SKM-1 (cell line): ENCODE measurements around the gene ARVCF.
"Not testable (repeated sequence)": the region's sequence is repeated elsewhere in the genome, so short reads cannot be mapped to it uniquely, and the experiment has no call there.

Experiments used
- DNase-seq: peaks from one replicate; lab custom pipeline; 2025; ENCODE audit not compliant: unreplicated experiment; lab: John Stamatoyannopoulos, UW

The ARVCF gene

DNA sequence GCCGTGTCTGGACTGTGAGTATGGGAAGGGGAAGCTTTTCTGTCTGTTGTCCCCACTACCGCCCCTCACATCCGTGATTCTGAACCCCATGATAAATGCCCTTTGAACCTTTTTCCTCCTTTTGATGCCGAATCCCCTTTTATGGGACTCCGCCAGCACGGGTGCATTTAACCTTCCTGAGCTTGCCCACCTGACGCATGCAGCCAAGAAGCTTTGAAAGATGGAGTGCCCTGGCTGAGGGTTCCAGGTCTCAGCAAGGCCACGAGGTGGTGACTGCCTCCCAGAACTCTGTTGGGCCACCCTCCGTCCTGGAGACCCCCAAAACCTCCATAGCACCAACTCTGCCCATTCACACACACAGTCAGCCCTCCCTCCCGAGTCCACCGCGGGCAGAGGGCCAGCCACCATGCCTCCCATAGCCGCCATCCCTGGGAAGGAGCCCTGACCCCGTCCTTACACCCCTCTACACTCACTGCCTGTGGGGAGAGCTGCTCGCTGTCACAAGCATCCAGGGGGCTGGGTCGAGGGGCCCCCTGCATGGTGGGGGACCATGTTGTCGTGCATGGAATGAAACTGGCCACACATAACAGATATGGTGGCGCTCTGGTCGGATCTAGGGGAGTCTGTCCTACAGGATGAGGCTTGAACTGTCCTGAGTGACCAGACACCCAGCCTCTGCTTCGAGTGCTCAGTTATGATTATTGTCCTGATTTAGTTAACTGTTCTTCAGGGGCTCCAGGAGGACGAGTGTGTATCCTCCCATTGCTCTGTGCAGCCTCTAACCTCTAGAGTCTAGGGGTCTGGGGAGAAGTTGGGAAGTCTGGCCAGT is 75.9 kb downstream of the ARVCF start:
- DNase-seq, result no peak

DNA sequence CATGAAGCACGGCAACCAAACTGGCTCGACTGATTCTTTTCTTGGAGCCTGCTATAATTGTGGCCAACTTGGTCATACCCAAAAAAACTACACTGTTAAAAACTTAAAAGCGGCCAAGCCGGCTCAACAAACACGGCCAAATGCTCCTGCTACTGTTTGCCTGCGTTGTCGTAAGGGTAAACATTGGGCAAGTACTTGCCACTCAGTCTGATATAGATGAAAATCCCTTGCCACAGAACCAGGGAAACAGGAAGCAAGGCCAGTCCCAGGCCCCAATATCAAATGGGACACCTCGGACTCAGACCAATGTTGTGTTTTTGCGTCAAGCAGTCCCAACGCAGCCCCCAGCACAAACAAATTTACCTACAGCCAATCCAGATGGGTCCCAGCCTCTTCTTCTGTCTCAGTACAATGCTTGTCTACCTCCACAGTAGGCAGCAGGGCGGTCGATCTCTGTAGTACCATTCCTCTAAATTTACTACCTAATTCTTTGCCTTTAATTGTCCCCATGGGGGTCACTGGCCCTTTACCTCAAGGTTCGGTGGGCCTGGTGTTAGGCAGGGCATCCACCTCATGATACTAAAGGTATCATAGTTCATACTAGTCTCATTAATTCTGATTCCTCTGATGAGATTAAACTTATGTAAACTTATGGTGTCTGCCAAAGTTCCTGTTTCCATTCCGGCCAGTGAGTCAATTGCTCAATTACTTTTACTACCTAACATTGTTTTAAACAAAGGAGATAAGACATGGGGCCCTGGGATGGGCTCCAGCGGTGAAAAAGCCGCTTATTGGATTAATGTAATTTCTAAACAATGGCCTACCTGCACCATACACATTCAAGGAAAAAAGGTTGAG is 78.8 kb downstream of the ARVCF start:
- no peak for DNase-seq

DNA sequence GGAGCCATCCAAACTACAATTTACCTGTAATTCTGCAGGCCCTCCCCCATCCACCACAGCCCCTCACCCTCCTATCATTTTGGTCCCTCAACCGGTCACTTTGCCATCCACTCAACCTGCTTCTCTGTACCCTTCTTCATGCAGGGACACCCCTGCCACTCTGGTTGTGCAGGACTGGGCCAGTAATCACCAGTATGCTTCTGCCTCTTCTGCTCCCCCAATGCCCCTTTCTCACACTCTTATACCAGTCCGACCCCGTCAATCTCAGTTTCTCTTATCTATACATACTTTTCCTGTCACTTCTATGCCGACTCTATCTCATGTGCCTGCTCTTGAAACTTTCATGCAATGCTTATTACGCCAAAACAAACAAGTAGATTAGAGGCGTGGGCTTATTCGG is 80.1 kb downstream of the ARVCF start:
- DNase-seq, result no peak

DNA sequence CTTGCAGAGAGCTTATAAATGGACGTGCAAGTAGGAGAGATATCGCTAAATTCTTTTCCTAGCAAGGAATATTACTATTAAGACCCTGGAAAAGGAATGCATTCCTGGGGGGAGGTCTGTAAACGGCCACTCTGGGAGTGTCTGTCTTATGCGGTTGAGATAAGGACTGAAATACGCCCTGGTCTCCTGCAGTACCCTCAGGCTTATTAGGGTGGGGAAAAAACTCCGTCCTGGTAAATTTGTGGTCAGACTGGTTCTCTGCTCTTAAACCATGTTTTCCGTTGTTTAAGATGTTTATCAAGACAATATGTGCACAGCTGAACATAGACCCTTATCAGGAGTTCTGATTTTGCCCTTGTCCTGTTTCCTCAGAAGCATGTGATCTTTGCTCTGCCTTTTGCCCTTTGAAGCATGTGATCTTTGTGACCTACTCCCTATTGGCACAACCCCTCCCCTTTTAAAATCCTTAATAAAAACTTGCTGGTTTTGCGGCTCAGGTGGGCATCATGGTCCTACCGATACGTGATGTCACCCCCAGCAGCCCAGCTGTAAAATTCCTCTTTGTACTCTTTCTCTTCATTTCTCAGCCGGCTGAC is 81.4 kb downstream of the ARVCF start:
- DNase-seq, result not testable (repeated sequence)

DNA sequence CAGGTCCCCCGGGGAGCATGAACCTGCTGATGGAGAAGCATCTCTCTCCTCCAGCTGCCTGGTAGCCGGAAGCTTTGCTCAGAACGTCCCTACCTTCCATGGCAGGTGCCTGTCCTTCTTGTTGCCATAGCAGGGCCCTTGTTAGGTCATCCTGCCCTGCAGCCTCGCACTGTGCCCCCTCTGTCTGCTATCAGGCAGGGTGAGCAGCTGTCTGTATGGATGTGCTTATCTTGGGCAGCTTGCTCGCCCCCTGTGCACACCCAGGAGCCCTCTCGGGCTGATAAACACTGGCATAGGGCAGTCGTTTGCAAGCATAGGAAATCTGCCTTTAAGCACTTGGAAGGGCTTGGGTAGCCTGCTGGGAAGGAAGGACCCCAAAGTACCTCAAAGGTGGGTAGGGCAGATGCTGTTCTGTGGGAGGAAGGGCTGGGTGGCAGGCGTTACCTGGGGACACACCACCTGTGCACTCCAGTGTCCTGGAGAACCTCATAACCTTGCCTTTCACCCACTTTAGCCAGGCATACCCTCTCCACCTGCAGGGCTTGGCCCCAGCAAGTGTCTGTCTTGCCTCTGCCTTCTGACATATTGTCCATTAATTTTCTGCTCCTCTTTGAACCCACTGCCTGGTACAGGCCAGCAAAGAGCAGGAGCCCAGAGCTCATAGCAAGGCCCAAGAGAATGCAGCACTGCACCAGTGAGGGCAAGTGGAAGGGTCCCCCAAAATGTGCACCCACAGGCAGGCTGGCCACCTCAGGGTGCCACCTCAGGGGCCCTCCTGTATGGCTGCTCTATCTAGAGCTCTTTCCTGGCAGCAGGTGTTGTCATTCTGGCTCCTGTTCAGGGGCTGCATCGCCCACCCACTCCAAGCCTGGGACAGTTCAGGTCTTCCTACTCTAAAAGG is 83.0 kb downstream of the ARVCF start:
- no peak for DNase-seq

DNA sequence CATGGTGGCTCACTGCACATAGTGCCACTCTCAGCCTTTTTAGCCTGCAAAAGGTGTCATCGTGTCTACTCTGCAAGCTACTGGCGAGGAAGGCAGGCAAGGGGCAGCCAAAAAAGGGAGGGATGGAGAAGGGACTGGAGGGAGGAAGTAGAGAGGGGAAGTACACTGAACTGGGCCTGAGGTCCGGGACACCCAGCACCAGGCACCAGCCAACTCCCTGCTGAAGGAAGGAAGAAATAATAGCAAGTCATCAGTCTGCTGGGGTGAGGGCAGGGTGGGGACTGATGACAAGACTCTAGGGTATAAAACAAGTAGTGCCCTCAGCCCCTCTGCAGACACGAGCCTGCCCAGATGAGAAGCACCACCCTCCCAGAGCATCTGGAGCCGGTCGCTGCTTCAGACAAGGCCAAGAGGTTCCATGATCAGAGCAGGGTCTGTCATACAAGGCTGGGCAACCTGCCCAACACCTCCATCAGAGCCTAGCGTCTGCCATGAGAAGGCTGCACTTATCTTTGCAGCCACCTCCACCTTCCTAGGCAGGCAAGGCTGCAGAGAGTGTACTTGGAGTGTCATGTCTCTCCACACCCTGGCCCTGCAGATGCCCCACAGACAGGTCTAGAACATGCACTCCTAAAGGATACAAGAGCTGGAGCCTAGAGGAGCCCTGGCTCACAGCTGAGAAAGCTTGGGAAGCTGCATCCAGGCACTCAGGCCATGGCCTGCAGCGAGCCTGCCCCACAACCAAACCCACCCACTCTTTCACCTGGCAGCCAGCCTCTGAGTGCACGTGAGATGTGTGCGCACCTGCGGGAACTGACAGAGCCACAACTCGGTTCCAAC is 84.0 kb downstream of the ARVCF start:
- DNase-seq, result no peak

DNA sequence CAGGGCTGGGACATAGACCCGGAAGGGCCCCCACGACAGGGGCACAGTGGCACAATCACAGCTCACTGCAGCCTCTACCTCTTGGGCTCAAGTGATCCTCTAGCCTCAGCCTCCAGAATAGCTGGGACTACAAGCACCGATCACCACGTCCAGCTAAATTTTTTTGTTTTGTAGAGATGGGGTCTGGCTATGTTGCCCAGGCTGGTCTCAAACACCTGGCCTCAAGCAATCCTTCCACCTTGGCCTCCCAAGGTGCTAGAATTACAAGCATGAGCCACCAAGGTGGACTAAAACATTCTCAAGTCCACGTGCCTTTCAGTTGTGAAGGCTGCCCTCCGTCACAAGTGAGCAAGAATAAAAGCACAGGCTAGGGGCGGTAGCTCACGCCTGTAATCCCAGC is 85.1 kb downstream of the ARVCF start:
- no peak for DNase-seq

DNA sequence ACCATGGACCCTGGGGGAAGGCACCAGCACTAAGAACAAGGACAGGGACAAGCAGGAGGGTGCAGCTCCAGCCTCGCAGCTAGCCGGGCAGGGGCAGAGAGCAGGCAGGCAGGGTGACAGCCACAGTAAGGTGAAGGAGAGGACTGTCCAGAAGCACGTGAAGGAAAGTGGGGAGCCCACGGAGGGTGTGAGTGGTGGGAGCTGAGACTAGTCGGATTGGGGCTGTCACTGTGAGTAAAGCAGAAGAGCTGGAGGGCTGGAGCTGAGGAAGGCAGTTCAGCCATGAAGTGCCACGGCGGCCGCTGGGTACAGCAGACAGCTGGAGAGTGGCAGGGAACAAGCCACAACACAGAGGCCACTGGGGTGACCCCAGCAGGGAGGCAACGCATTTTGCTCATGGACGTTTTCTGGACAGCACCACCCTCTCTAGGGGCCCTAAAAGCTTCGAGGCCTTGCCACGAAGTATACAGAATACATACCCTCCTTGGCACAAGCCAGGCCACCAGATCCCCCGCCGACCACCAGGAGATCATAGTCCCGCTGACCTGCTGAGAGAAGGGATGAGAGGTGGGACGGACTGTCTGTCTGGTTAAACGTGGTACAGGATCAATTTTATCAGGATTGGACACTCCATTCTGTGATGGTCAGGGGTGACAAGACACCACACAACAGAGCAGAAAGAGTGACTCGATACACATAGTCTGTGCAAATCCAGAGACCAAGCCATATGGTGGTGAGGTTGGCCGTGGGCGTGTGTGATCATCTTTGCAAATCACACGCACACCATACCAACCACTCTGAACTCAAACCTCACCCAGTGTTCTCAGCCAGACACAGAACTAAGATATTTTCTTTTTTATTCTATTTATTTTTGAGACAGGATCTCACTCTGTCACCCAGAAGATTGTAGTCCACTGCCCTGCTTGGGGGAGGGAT is 85.8 kb downstream of the ARVCF start:
- DNase-seq, result no peak

DNA sequence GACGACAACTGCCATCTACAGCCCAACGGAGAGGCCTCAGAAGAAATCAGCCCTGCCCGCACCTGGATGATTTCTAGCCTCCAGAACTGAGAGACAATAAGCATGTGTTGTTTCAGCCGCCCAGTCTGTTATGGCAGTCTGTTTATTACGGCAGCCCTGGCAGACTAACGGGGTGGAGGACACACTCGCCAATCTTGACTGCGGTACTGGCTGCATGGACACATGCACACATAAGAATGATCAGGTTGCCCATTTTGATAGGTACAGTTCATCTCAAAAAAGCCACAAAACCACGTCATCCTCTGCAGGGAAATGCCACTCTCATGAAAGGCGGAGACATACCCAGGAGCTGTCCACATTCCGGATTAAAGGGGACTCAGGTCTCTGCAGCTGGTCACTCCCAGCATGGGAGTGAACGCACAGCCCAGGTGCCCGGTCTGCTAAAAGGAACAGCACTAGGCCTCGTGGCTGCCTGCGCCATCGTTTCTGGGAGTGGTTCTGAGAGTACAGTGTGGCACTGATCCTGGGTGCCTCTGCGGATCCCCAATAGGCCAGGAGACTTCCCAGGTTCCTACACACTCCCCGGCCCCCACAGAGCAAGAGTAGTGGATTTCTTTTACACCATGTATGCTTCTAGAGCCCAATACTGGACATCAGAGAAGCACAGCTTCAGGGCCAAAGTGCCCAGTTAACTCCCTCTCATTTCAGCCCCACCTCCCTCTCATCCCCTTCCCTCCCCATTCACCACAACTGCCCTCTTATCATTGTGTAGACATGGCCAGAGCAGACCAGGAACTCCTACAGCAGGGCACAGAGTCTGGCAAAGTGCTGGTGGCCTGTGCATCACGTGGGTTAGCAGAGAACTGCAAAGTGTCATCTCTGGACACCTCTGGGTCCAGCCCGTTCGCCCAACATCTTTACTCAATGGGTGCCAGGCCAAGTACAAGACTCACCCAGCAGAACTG is 86.8 kb downstream of the ARVCF start:
- no peak for DNase-seq

DNA sequence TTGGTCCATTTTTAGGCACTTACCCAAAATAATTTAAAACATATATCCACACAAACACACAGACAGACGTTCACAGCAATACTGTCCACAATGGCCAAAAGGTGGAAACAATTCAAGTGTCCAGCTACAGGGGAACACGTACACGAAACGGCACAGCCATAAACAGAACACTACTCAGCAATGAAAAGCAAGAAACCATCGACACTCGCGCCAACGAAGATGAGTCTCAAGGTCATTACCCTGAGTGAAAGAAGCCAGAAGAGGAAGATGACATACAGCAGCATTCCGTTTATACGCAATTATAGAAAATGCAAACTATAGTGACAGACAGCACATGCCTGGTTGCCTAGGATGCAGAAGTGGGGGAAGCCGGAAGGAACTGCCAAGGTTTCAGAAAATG is 88.4 kb downstream of the ARVCF start:
- DNase-seq, result no peak

DNA sequence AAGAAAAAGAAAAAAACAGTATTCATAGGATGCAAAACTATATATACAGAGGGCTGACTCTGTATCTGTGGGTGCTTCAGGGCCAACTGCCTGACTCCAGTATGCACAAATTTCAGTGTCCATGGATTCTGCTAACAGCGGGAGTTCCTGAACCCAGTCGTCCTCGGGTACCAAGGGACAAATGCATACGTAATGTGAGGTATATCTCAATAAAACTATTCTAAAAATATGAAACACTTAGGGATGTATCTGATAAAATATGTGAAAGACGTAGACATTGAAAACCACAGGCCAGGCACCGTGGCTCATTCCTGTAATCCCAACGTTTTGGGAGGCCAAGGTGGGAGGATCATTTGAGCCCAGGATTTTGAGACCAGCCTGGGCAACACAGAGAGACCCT is 88.9 kb downstream of the ARVCF start:
- no peak for DNase-seq

DNA sequence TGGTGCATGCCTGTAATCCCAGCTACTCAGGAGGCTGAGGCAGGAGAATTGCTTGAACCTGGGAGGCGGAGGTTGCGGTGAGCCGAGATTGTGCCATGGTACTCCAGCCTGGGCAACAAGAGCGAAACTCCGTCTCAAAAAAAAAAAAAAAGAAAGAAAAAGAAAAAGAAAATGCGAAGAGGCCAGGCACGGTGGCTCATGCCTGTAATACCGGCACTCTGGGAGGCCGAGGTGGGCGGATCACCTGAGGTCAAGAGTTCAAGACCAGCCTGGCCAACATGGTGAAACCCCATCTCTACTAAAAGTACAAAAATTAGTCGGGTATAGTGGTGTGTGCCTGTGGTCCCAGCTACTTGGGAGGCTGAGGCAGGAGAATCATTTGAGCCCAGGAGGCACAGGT is 90.6 kb downstream of the ARVCF start:
- DNase-seq, result not testable (repeated sequence)

DNA sequence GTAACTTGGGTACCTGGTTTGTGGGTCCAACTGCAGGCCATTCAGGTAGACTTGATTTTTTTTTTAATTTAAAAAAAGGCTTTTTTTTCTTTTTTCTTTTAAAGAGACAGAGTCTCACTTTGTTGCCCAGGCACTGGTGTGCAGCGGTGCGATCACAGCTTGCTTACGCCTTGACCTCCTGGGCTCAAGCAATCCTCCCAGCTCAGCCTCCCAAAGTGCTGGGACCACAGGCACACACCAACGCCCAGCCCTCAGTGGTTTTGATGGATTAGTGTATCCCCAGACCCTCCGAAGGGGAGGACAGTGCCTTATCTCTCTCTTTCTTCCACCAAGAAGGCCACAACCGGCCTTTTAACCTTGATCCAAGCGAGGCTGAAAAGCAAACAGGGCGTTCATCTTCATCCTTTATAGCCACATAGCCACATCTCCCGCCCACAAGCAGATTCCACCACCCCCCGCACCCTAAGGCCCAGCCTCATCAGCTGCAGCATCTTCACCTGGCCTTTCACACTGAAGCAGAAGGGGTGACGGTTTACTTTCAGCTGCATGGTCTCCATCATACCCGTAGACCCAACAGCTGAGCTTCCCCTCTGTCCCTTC is 92.6 kb downstream of the ARVCF start:
- DNase-seq, result no peak

DNA sequence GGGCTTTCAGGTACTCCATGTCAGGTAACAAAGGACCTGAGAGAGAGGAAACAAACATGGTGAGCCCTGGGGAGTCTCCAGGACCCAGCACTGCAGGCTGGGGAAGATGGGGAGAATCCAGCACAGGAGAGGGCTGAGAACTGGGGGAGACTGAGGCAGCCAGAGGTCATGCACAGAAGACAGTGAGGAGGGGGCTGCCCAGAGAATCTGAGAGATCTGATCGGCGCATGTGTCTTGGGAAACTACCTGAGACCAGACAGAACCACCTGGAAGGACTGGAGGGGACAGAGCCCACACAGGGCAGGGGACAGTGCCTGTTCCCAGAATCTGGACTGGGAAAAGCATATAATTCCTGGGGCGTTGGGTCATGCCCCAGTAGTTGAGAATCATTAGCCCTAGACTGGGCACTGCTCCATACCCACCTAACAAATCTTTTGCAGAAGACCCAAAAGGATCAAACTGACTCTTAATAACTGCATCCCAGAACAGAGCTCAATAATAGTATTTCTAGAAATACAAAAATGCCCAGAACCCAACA is 95.0 kb downstream of the ARVCF start:
- no peak for DNase-seq
